Ectodermal cell (in vitro differentiated cells): Measurements from ENCODE around the gene MRPL41.
"Not testable (repeated sequence)": the region's sequence is repeated elsewhere in the genome, so short reads cannot be mapped to it uniquely, and the experiment has no call there.

ENCODE experiments used
- H3K27ac ChIP-seq: 2 replicates; pipeline ENCODE4 v1.7.0; 2013; ENCODE audit warnings: mild to moderate bottlenecking, low read depth, low read length; ENCODE audit not compliant: insufficient read depth, poor library complexity, severe bottlenecking
- H3K27me3 ChIP-seq: 2 replicates; pipeline ENCODE4 v1.7.0; 2013; ENCODE audit warnings: mild to moderate bottlenecking, low read length; ENCODE audit not compliant: insufficient read depth, control insufficient read depth, poor library complexity, severe bottlenecking
- H3K36me3 ChIP-seq: one replicate; pipeline ENCODE4 v1.7.0; 2013; ENCODE audit warnings: low read length; ENCODE audit not compliant: control insufficient read depth, insufficient read depth
- H3K4me1 ChIP-seq: one replicate; pipeline ENCODE4 v1.7.0; 2013; ENCODE audit warnings: low read length; ENCODE audit not compliant: control insufficient read depth, insufficient read depth
- H3K4me3 ChIP-seq: 2 replicates; pipeline ENCODE4 v1.7.0; 2013; ENCODE audit warnings: low read depth, low read length, control low read depth; ENCODE audit not compliant: insufficient read depth
- H3K9me3 ChIP-seq: 2 replicates; pipeline ENCODE4 v1.7.0; 2013; ENCODE audit warnings: mild to moderate bottlenecking, low read length, moderate library complexity; ENCODE audit not compliant: control insufficient read depth
- WGBS, 2 experiments: methylation state at CpG; one replicate each; pipeline ENCODE4 v1.1.7; 2013; ENCODE audit warnings: missing lambda C conversion rate in 2 of 2; 5-methylcytosine and 5-hydroxymethylcytosine counted together

The MRPL41 gene

DNA sequence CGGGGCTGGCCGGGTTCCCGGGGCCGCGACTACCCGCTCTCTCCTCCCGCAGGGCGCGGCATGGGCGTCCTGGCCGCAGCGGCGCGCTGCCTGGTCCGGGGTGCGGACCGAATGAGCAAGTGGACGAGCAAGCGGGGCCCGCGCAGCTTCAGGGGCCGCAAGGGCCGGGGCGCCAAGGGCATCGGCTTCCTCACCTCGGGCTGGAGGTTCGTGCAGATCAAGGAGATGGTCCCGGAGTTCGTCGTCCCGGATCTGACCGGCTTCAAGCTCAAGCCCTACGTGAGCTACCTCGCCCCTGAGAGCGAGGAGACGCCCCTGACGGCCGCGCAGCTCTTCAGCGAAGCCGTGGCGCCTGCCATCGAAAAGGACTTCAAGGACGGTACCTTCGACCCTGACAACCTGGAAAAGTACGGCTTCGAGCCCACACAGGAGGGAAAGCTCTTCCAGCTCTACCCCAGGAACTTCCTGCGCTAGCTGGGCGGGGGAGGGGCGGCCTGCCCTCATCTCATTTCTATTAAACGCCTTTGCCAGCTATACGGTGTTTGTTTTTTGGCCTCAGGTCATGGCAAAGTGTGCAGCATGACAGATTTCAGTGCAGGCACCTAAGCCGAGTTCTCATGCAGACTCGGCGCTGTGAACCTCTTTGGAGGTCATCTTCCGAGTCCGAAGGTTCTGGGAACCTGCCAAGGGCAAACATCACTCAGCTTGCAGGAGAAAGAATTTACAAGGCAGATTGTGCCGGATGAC is 516 bp downstream of the MRPL41 start:
- peak overlapping the region; percentile 76 for H3K4me3 ChIP-seq
- no peak overlapping the region for H3K27ac ChIP-seq
- 16% methylated on average over 58 of the region's 58 CpGs for WGBS, 2 experiments
- H3K4me1 ChIP-seq = peaks cover 7% of the 10 kb centered on the region
- peaks cover 13% of the 10 kb centered on the region for H3K36me3 ChIP-seq
- H3K27me3 ChIP-seq = no peaks in the 10 kb centered on the region
- H3K9me3 ChIP-seq = no peaks in the 10 kb centered on the region

DNA sequence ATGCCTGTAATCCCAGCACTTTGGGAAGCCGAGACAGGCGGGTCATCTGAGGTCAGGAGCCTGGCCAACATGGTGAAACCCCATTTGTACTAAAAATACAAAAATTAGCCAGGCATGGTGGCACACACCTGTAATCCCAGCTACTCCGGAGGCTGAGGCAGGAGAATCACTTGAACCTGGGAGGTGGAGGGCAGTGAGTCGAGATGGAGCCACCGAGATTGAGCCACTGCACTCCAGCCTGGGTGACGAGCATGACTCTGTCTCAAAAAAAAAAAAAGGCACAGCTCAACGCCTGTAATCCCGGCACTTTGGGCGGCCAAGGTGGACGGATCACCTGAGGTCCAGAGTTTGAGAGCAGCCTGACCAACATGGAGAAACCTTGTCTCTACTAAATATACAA is 2.0 kb downstream of the MRPL41 start:
- H3K27me3 ChIP-seq, H3K4me1 ChIP-seq, H3K9me3 ChIP-seq, H3K4me3 ChIP-seq, H3K27ac ChIP-seq: not testable (repeated sequence)
- 86 to 87% methylated on average over 10 of the region's 10 CpGs for WGBS, 2 experiments
- peaks cover 22% of the 10 kb centered on the region for H3K36me3 ChIP-seq

DNA sequence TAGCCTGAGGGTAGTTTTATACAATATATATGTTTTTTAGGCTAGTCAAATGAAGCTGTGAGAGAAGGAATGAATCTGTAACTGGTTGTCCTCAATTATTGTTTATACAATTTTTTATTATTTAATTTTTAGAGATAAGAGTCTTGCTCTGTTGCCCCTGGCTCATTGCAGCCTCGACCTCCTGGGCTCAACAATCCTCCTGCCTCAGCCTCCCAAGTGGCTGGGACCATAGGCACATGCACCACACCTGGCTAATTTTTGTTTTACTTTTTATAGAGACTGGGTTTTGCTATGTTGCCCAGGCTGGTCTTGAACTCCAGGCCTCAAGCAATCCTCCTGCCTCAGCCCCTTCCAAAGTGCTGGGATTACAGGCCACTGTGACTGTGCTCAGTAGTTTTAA is 2.7 kb downstream of the MRPL41 start:
- 90 to 93% methylated on average over 1 of the region's 1 CpG for WGBS, 2 experiments
- no peak overlapping the region for H3K4me3 ChIP-seq
- no peak overlapping the region for H3K27ac ChIP-seq
- H3K9me3 ChIP-seq = no peaks in the 10 kb centered on the region
- peaks cover 7% of the 10 kb centered on the region for H3K4me1 ChIP-seq
- peaks cover 22% of the 10 kb centered on the region for H3K36me3 ChIP-seq
- H3K27me3 ChIP-seq = no peaks in the 10 kb centered on the region

DNA sequence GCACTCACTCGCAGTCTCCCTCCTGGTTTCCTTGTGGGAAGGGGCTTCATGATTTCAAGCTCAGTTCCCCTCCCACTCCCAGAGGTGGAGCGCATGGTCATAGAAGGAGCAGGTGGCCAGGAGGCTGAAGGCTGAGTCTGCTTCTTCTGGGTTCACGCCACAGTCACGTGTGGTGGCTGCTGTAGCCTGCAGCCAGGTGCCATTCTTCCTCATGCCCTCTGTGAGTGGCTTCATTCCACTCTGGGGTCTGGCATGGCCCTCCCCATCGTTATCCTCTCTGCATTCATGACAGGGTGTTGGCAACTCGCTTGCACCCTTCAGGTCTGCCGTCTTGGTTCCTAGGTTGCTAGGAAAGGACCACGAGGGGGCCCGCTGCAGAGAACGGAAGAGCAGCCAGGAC is 3.5 kb downstream of the MRPL41 start:
- 95 to 97% methylated on average over 10 of the region's 10 CpGs for WGBS, 2 experiments
- H3K36me3 ChIP-seq = peaks cover 29% of the 10 kb centered on the region
- H3K9me3 ChIP-seq = no peaks in the 10 kb centered on the region
- no peak overlapping the region for H3K4me3 ChIP-seq
- H3K4me1 ChIP-seq = peaks cover under 1% of the 10 kb centered on the region
- H3K27ac ChIP-seq = no peak overlapping the region
- H3K27me3 ChIP-seq = no peaks in the 10 kb centered on the region

DNA sequence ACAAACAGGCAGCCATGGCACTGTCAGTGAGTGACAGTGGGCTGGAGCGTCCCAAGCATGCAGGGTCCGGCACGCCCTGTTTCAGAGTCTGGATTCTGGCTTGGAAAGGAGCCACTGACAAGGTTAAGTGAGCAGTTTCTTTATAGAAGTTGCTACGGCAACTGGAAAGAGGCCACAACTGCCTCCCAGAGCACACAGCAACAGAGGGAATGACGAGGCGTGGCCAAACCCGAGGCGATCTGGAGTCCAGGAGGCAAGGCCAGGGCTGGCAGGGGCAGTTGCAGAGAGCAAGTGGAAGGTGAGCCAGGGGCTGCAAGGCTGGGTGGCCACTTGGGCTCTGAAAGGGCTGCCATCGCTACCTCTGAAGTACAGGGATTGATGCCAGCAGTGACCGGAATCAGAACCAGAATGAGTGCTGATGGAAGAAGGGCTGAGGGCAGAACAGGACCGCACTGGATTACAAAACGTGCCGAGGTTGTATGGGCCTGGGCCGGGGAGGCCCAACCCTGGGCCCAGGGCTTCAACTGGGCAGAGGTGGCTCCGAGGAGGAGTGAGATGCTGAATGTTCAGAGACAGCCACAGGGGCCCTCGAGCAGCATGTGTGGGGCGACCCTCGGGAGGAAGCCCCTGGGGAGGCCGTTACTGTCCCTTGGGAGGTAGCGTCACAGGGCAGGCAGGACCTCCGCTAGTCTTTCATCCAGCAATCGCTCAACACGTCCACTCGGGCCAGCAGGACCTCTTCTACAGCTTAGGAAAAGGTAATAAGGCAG is 4.6 kb downstream of the MRPL41 start:
- Histone ChIP-seq H3K27me3 (no peaks in the 10 kb centered on the region), H3K4me3 (no peak overlapping the region), H3K9me3 (no peaks in the 10 kb centered on the region), H3K36me3 (peaks cover 30% of the 10 kb centered on the region), H3K27ac (no peak overlapping the region), H3K4me1 (no peaks in the 10 kb centered on the region)
- 94 to 95% methylated on average over 24 of the region's 24 CpGs for WGBS, 2 experiments

DNA sequence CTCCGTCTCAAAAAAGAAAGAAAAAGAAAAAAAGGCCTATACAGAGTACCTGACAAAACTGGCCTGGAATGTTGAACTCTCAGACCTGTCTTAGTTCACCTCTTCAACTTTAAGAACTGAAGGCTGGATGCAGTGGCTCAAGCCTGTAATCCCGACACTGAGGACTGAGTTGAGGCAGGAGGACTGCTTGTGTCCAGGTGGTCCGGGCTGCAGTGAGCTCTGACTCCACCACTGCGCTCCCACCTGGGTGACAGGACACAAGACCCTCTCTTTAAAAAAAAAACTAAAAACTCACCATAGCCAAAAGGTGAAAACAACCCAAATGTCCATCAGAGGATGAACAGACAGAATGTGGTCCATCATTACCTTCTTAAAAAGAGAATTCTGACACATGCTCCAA is 6.4 kb downstream of the MRPL41 start:
- WGBS, 2 experiments = 93 to 95% methylated on average over 4 of the region's 4 CpGs
- Histone ChIP-seq H3K27ac (no peak overlapping the region), H3K9me3 (no peaks in the 10 kb centered on the region), H3K27me3 (no peaks in the 10 kb centered on the region), H3K4me3 (no peak overlapping the region), H3K36me3 (peaks cover 30% of the 10 kb centered on the region), H3K4me1 (no peaks in the 10 kb centered on the region)

DNA sequence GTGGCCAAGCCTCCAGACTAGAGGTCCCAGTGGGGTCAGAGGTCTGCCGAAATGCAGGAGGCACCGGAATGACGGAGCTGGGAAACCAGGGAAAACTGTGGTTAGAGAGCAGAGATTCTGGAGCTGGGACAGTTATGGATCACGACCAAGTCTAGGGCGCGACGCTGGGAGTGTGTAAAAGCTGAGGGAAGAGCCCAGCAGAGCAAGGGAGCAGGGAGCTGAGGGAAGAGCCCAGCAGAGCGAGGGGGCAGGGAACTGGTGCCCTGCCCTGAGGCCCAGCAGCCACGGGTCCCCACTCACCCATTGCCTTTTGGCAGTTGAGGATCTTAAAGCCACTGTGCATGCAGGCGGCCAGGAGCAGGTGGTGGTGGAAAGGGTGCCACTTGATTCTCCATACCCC is 12.5 kb downstream of the MRPL41 start:
- Histone ChIP-seq H3K27me3 (no peaks in the 10 kb centered on the region), H3K4me1 (no peaks in the 10 kb centered on the region), H3K4me3 (no peak overlapping the region), H3K27ac (no peak overlapping the region), H3K36me3 (peaks cover 17% of the 10 kb centered on the region), H3K9me3 (no peaks in the 10 kb centered on the region)
- WGBS, 2 experiments = 95 to 96% methylated on average over 10 of the region's 10 CpGs

DNA sequence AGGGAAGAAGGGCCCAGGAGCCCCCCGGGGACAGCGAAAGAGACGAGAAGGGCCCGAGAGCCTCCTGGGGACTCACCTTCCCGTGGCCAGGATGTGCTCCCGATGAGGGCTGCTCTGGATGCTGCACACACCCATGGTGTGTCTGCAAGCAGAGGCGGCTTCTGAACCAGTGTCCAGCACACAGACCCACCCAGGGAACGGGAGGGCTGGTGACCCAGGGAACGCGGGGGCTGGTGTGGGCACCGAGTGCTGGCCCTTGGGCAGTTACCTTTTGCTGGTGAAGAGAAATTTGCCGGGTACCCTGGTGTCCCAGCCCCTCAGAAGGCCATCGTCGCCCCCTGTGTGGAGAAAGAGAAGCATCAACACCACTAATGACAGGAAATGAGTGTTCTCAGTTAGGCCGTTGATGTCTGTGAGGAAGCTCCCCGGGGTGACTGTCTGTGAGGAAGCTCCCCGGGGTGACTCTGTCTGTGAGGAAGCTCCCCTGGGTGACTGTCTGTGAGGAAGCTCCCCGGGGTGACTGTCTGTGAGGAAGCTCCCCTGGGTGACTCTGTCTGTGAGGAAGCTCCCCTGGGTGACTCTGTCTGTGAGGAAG is 13.2 kb downstream of the MRPL41 start:
- Histone ChIP-seq H3K36me3 (peaks cover 12% of the 10 kb centered on the region), H3K27me3 (no peaks in the 10 kb centered on the region), H3K4me3 (no peak overlapping the region), H3K4me1 (no peaks in the 10 kb centered on the region), H3K27ac (no peak overlapping the region), H3K9me3 (no peaks in the 10 kb centered on the region)
- WGBS, 2 experiments = 89 to 96% methylated on average over 17 of the region's 18 CpGs

DNA sequence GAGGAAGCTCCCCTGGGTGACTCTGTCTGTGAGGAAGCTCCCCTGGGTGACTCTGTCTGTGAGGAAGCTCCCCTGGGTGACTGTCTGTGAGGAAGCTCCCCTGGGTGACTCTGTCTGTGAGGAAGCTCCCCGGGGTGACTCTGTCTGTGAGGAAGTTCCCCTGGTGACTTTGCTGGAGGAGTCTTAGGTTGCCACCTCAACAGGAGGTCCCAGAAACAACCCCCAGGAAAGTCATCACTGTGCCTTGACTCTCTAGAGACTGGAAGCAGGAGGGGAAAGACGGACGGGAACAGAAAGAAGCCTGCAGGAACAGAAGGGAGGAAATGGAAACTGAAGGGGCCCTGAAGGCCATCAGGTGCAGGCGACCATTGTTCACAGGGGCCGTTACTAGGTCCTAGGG is 16.8 kb downstream of the MRPL41 start:
- not testable (repeated sequence) for H3K27me3 ChIP-seq, H3K4me3 ChIP-seq
- 94% methylated on average over 5 of the region's 5 CpGs for WGBS, 2 experiments

DNA sequence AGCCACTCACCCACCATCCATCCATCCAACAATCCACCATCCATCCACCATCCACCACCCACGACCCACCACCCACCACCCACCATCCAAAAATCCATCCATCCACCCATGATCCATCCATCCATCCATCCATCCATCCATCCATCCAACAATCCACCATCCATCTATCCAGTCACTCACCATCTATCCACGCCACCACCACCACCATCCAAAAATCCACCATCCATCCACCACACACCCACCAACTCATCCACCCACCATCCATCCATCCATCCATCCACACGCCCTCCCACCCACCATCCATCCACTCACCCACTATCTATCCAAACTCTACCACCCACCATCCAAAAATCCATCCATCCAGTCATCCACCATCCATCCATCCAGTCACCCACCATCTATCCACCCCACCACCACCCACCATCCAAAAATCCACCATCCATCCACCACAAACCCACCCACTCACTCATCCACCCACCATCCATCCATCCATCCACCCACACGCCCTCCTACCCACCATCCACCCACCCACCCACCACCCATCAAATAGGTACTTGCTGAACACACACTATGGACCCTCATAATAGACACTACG is 18.0 kb downstream of the MRPL41 start:
- H3K4me1 ChIP-seq = no peaks in the 10 kb centered on the region
- peaks cover 28% of the 10 kb centered on the region for H3K36me3 ChIP-seq
- H3K27ac ChIP-seq = no peak overlapping the region
- no peak overlapping the region for H3K4me3 ChIP-seq
- no peaks in the 10 kb centered on the region for H3K27me3 ChIP-seq
- H3K9me3 ChIP-seq = no peaks in the 10 kb centered on the region
- WGBS, 2 experiments = 88 to 94% methylated on average over 5 of the region's 5 CpGs

More for the DNA sequence above, 16.8 kb downstream of the MRPL41 start:
- not testable (repeated sequence) for H3K4me1 ChIP-seq, H3K9me3 ChIP-seq, H3K27ac ChIP-seq
- peaks cover 23% of the 10 kb centered on the region for H3K36me3 ChIP-seq
